GM18498 (cell line): ENCODE results near the gene OR7A17.

ENCODE experiments used
- ATAC-seq: cut with Tn5 transposase; IDR thresholded peaks from one replicate; pipeline ENCODE4 v1.9.1; 2021; ENCODE audit warnings: mild to moderate bottlenecking, moderate library complexity; ENCODE audit not compliant: unreplicated experiment

OR7A17 gene

DNA sequence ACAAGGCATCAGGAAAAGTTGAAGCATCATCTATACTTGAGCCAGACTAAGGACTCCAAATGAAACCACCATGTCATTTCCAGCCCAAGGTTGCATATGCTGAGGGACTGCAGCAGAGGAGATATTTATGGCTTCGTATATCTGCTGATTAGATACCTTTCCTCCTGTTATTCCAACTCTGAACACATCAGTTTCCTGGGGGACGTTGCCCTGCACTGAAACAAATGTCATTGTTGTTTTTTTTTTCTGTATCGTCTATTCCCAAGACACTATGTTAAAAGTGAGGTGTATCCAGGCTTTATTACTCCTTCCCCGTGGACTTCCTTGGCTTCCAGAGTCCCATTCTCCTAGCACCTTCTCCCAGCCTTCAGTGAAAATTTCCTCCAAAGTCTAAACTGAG, at the start of gene OR7A17:
TSS of gene OR7A17 (minus strand) at position 101 of the 400 bp plus-strand sequence. CDS start 4,777 bp downstream, outside the sequence.
- ATAC-seq: no peak

DNA sequence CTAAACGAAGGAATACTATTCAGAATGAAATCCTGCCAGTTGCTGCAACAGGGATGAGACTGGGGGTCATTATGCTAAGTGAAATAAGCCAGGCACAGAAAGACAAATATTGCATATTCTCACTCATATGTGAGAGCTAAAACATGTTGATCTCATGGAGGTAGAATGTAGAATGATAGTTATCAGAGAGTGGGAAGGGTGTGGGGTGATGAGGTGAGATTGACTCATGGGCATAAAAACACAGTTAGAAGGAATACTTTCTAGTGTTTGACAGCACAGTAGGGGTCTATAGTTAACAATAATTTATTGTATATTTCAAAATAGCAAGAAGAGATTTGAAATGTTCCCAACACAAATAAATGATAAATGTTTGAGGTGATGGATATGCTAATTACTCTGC, 47.6 kb upstream of the OR7A17 start:
- ATAC-seq: no peak

DNA sequence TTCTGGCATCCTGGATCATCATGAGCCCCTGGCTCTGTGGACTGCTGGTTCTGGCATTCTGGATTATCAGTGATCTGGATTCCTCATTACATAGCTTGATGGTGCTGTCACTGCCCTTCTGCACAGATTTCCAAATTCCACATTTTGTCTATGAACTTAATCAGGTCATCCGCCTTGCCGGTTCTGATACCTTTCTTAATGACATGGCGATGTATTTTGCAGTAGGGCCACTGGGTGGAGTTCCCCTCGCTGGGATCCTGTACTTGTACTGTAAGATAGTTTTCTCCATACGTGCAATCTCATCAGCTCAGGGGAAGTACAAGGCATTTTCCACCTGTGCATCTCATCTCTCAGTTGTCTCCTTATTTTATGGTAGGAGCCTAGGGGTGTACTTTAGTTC, 30.9 kb upstream of the OR7A17 start:
- ATAC-seq: no peak

DNA sequence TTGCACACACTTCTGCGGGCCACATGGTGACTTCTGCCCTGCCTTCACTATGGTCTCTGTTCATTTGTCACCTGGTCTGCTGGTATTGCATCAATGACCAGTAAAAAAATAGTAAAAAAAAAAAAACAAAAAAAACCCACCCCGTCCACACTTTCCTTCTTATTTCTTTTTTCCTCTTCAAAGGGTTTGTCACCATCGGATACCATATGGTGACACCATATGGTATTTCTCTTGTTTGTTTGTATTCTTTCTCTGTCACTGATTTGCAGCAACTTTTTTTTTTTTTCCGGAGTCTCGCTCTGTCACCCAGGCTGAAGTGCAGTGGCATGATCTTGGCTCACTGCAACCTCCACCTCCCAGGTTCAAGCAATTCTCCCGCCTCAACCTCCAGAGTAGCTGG, 29.2 kb upstream of the OR7A17 start:
- no peak for ATAC-seq

DNA sequence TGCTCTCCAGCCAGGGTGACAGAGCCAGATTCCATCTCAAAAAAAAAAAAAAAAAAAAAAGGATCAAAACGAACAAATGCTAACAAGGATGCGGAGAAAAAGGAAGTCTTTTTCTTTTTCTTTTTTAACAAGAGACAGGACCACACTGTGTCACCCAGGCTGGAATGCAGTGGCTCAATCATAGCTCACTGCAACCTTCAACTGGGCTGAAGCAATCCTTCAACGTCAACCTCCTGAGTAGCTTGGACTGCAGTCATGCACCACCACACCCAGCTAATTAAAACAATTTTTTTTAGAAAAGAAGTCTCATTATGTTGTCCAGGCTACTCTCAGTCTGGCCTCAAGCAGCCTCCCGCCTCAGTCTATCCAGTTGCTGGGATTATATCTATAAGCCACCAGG, 20.8 kb upstream of the OR7A17 start:
- ATAC-seq: no peak

DNA sequence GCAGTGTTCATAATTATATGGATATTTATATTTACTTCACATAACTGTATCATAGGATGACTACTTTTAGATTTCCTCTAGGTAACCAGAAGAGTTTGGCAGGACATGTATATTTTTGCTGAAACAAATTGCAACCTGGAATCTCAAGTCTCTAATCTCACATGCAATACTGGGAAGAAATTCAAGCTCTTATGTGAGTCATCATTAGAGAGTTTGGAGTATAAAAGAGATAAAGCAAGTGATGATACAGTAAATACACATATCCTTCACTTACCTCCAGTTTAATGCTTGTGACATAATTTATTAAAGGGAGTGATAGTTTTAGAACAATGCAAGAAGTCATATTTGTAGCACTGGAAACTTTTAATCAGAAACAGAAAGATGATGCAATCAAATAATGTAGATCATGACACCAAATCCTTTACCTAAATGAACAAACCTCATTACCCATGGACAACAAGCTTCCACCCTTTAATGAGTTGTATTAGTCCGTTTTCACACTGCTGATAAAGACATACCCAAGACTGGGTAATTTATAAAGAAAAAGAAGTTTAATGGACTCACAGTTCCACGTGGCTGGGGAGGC, 15.8 kb upstream of the OR7A17 start:
- ATAC-seq: no peak

DNA sequence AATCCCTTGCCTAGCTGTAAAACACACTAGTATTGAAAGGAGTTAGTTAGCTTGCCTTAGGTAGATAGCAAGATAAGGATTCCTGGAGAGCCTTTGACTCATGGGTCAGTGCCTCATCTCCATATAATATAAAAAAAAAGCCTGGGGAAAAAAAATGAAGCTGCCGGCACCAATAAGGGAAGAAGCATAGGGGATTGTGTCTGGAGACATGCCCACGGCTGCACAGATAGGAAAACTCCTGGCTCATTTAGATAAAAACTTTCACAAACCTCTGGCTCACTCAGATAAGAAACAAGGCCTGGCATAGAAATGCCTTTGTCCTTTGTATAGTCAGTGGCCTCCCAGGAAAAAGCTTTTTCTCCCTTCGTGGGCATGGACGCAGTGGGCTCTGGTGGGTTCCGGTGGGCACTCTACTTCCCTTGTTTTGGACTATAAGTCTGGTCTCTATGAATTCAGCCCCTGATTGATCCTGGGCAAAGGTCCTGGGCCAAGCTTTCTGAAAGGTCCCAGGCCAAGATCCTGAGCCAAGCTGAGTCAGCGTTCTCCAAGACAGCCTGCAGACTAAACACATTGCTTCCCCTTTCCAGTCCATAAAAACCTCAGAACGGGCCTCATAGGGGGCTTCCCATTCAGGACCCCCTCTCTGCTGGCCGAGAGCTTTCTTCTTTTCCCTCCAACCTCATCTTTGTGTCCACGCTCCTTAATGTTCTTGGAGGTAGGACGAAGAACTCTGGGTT, 4.9 kb upstream of the OR7A17 start:
- ATAC-seq: no peak

DNA sequence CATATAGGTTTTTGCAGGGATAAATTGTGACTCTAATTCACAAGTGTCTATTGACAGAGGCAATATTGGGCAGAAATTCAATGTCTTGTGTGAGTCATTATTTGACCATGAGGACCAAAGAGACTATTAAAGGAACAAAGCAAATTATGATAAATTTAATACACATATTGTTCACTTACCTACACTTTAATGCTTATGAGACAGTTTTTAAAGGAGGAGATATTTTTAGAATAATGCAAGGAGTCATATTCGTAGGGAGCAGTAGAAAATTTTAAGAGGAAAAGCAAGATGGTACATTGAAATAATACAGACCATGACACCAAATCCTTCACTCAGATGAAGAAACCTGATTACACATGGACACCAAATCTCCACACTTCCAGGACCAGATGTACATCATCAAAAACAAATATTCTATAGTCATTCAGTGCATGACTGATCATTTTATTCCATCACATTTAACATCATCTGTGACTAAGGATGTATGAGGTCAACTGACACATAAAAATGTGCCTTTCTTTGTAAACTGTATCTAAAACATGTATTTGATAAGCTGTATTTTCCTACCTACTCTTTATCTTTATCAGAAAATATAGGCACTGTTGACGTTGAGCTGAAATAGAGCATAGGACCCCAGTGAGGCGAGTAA, 4.2 kb upstream of the OR7A17 start:
- no peak for ATAC-seq

DNA sequence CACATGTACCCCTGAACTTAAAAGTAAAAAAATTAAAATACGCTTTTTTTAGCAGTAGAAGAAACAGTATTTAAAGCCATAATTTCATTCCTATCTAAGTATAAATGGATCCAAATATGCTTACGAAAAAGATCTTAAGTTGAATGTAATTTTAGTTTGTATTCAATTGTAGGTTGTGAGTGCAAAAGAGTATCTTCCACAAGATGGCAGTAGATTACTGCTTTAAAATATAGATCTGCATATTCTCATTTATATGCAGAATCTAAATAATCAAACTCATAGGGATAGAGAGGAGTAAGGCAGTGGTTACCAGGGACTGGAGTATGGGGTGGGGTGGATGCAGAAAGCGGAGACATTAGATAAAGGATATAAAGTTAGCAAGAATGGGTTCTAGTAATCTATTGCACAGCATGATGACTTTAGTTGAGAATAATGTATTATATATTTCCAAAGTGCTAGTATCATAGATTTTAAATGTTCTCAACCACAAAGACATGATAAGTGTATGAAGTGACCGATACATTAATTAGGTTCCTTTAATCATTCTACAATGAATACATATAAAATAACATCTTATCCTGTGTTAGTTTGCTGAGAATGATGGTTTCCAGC, 14.2 kb downstream of the OR7A17 start:
- ATAC-seq: no peak

DNA sequence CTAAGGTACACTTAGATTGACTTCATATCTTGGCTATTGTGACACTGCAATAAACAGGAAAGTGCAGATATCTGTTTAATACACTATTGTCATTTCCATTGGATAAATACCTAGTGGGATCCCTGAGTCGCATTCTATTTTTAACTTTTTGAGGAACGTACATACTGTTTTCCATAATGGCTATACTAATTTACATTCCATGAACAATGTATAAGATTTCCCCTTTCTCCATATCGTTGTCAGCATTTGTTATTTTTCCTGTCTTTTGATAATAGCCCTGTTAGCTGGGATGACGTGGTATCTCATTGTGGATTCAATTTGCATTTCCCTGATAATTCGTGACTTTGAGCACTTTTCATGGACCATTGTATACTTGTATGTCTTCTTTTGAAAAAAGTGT, 17.4 kb downstream of the OR7A17 start:
- ATAC-seq: no peak

DNA sequence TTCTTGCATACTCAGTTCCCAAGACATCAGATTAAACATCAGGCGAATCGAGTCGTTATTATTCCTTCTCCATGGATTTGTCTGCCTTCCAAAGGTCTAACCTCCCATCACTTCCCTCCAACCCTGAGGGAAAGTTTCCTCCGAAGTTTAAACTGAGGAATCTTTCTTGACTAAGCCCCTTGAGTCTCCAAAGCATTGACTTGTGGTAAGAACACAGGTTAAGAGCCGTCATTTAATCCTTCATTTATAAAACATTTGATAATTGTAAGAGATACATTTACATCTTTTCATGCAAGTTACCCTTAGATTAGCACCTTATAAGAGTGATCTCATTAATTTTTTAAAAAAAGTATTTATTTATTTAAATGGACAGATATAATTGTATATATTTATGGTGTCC, 37.1 kb downstream of the OR7A17 start, which contains the start of gene OR7A10:
TSS of gene OR7A10 (minus strand) at position 101 of the 400 bp plus-strand sequence. CDS start 7,045 bp downstream, outside the sequence.
- no peak for ATAC-seq

DNA sequence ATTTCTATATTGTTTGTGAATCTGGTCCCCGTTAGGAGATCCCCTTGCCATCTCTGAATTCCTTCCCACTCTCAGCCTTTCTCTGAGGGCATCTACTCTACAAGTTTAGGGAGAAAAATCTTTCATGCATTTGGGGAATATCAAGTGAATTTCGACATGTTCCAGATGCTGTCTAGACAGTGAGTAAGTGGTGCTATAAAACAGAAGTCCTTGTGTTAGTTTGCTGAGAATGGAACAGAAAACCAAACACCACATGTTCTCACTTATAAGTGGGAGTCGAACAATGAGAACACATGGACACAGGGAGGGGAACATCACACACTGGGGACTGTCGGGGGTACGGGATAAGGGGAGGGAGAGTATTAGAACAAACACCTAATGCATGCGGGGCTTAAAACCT, 42.4 kb downstream of the OR7A17 start:
- ATAC-seq: no peak

DNA sequence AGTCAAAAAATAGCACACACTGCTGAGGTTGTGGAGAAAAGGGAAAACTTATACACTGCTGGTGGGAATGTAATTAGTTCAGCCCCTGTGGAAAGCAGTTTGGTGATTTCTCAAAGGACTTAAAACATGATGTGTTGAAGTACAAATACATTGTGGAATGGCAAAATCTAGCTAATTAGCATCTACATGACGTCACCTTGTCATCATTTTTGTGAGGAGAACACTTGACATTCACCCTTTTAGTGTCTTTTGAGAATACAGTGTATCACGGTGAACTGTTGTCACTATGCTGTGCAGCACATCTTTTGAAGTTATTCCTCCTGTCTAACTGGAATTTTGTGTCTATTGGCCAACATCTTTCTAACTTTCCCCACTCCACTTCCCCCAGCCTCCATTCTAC, 42.8 kb downstream of the OR7A17 start:
- no peak for ATAC-seq

DNA sequence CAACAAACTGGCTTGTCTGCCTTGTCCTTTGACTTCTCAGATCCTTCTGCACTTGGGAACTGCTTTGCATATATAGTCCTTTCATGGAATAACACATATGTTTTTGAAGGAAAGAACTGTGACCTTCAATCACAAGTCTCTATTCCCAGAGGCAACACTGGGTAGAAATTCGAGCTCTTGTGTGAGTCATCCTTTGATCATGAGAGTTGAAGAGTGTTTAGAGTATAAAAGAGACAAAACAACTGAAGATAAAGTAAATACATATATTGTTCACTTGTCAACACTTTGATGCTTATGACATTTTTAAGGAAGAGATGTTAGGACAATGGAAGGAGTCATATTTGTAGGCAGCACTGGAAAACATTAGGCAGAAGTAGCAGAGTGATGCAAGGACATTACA, 45.7 kb downstream of the OR7A17 start:
- no peak for ATAC-seq

DNA sequence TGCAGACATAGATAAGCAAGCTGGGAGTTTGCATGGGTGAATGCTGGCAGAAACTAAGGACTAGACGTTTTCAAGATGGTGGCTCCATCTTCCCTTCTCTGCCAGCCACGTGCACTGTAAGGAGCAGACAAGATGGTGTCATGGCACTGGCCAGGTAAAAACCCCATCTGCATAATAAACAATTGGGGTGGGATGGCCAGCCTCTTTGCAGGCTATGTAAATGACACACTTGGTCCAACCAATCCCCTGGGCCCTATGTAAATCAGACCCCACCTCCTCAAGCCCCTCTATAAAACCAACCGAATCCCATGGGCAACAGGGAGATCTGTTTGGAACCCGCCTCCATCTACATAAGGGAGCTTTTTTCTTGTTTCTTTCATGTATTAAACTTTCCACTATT, 48.5 kb downstream of the OR7A17 start:
- ATAC-seq: no peak

DNA sequence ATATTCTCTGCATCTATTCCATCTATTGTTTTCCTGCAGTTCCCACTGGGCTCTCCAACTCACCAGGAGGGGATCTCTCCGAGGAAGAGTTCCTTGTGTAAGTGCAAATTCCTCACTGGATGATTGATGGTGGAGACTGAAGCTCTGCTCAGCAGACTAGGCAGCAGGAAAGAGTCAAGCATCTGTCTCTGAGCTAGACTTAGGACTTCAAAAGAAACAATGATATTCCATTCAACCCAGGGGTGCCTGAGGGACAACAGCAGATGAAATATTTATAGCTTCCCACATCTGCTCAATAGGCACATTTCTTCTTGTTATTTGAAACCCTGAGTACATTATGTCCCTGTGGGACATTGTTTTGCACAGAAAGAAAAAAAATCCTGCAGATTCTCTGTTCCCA, 50.9 kb downstream of the OR7A17 start, which contains the start of the genes OR7A5 and OR7C1:
TSS of gene OR7A5 (minus strand) at position 175 of the 400 bp plus-strand sequence. CDS start 6,944 bp downstream, outside the sequence.
TSS of gene OR7C1 (minus strand) at position 175 of the 400 bp plus-strand sequence. CDS start 35,049 bp downstream, outside the sequence.
- no peak for ATAC-seq

DNA sequence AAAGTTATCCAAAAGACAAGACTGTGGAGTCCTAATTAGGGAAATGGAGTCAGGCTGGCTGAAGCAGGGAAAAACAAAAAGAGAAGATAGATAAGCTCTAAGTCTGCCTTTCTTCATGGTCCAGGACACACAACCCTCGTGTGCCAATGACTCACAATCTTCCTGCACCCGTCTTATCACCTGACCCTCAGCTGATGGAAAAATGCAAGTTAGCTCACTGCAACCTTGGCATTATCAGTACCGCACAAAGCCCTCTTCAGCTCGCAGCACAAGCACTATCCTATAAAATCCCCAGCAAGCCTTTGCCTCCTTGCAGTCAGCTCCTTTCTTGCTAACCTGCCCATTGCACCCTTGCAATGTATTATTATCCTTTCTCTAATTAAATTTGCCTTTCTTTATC, 55.2 kb downstream of the OR7A17 start:
- ATAC-seq: no peak
